Neural cell (in vitro differentiated cells): ENCODE data around the gene PHACTR2. TPM values are rescaled to one million over a fixed set of nuclear protein-coding genes. Genes with fewer than 3 reads are reported as not detected.

Experiments
- H2AFZ ChIP-seq: fragments of 200-600, 300-800 bp; sonication (generic), shearing (Covaris generic); 2 replicates; pipeline ENCODE4 v1.6.0; 2014; ENCODE audit warnings: low read depth, mild to moderate bottlenecking, antibody characterized with exemption, low read length, moderate library complexity
- H3F3A ChIP-seq: fragments of 200-600 bp; shearing (Covaris generic); 2 replicates; pipeline ENCODE4 v1.6.1; 2016; ENCODE audit warnings: mild to moderate bottlenecking, moderate library complexity, mixed read lengths, antibody characterized with exemption, low read length; ENCODE audit not compliant: insufficient read depth, poor library complexity, severe bottlenecking
- H3K27ac ChIP-seq: fragments of 200-600, 300-800 bp; sonication (generic), shearing (Covaris generic); 2 replicates; pipeline ENCODE4 v1.5.1; 2014; ENCODE audit warnings: mild to moderate bottlenecking, low read length, moderate library complexity
- H3K27me3 ChIP-seq: fragments of 300-800, 200-600 bp; sonication (generic), shearing (Covaris generic); 2 replicates; pipeline ENCODE4 v1.6.0; 2014; ENCODE audit warnings: mild to moderate bottlenecking, low read depth, low read length, moderate library complexity; ENCODE audit not compliant: insufficient read depth
- H3K36me3 ChIP-seq: fragments of 300-800, 200-600 bp; sonication (generic), shearing (Covaris generic); 2 replicates; pipeline ENCODE4 v1.5.1; 2014; ENCODE audit warnings: mild to moderate bottlenecking, antibody characterized with exemption, low read length, moderate library complexity; ENCODE audit not compliant: insufficient read depth
- H3K4me2 ChIP-seq: fragments of 300-800, 200-600 bp; sonication (generic), shearing (Covaris generic); 2 replicates; pipeline ENCODE4 v1.6.0; 2014; ENCODE audit warnings: mild to moderate bottlenecking, low read length
- H3K4me3 ChIP-seq: fragments of 300-800, 200-600 bp; sonication (generic), shearing (Covaris generic); 2 replicates; pipeline ENCODE4 v1.5.1; 2014; ENCODE audit warnings: mild to moderate bottlenecking, low read length, moderate library complexity
- H3K79me2 ChIP-seq: fragments of 200-600 bp; shearing (Covaris generic); replicated peaks from 2 replicates; pipeline ENCODE4 v1.6.0; 2014; ENCODE audit warnings: mild to moderate bottlenecking, low read length, moderate library complexity; ENCODE audit not compliant: insufficient read depth
- H3K9ac ChIP-seq: fragments of 300-800, 200-600 bp; sonication (generic), shearing (Covaris generic); 2 replicates; pipeline ENCODE4 v1.6.1; 2016; ENCODE audit warnings: mild to moderate bottlenecking, low read length, mixed read lengths
- H3K9me2 ChIP-seq: fragments of 200-600 bp; shearing (Covaris generic); 2 replicates; pipeline ENCODE4 v1.6.1; 2016; ENCODE audit warnings: mild to moderate bottlenecking, low read length, mixed read lengths; ENCODE audit not compliant: insufficient read depth
- H3K9me3 ChIP-seq: fragments of 200-600, 300-800 bp; sonication (generic), shearing (Covaris generic); 2 replicates; pipeline ENCODE4 v1.6.1; 2016; ENCODE audit warnings: mild to moderate bottlenecking, mixed run types, low read length, moderate library complexity, mixed read lengths
- H4K20me1 ChIP-seq: fragments of 200-600 bp; shearing (Covaris generic); 2 replicates; pipeline ENCODE4 v1.6.1; 2016; ENCODE audit warnings: mild to moderate bottlenecking, mixed run types; ENCODE audit not compliant: insufficient read depth
- EP300 ChIP-seq: fragments of 450-650 bp; conservative IDR thresholded peaks from 2 replicates; pipeline ENCODE4 v1.6.1; 2014; ENCODE audit warnings: antibody characterized with exemption, mild to moderate bottlenecking, moderate library complexity; ENCODE audit not compliant: poor library complexity, severe bottlenecking
- EZH2 ChIP-seq: fragments of 200-600, 300-800 bp; shearing (Covaris generic), sonication (generic); IDR thresholded peaks from 2 replicates; pipeline ENCODE4 v1.6.1; 2014; ENCODE audit warnings: antibody characterized with exemption, low read length, borderline replicate concordance, mild to moderate bottlenecking; ENCODE audit not compliant: insufficient read depth, poor library complexity, severe bottlenecking
- MXI1 ChIP-seq: fragments of 450-650 bp; conservative IDR thresholded peaks from 2 replicates; pipeline ENCODE4 v1.6.1; 2014; ENCODE audit warnings: antibody characterized with exemption, mild to moderate bottlenecking; ENCODE audit not compliant: poor library complexity, severe bottlenecking
- POLR2AphosphoS5 ChIP-seq: IDR thresholded peaks from 2 replicates; pipeline ENCODE4 v1.6.1; 2012
- RAD21 ChIP-seq: fragments of 450-650 bp; conservative IDR thresholded peaks from 2 replicates; pipeline ENCODE4 v1.6.1; 2014; ENCODE audit warnings: antibody characterized with exemption, mild to moderate bottlenecking, moderate library complexity
- SMC3 ChIP-seq: fragments of 450-650 bp; conservative IDR thresholded peaks from 2 replicates; pipeline ENCODE4 v1.6.1; 2014; ENCODE audit warnings: antibody characterized with exemption, mild to moderate bottlenecking, moderate library complexity; ENCODE audit not compliant: poor library complexity
- TAF1 ChIP-seq: IDR thresholded peaks from 2 replicates; pipeline ENCODE4 v1.6.1; 2012; ENCODE audit warnings: low read depth
- polyA plus RNA-seq: library from polyadenylated mRNA; depleted of rRNA; stranded (reverse); fragments of >200 nt; gene quantifications from 2 replicates; pipeline ENCODE4 v1.2.3, GENCODE V29; 2014
- TF ChIP-seq, protein P1 (sequence below): fragments of 450-650 bp; IDR thresholded peaks from 2 replicates; pipeline ENCODE4 v1.5.1; 2014; ENCODE audit warnings: antibody characterized with exemption, mild to moderate bottlenecking, moderate library complexity; ENCODE audit not compliant: poor library complexity, severe bottlenecking
- TF ChIP-seq, protein P2 (sequence below): IDR thresholded peaks from 2 replicates; pipeline ENCODE4 v1.6.1; 2012; ENCODE audit warnings: borderline replicate concordance

PHACTR2 gene
- polyA plus RNA-seq, 1 donor from 2014 or later, result 2.8 TPM

GRCh38 chr6:143742070-143742954, 64.5 kb downstream of the PHACTR2 start:
- H2AFZ ChIP-seq, result no peak overlapping the region
- no peak overlapping the region for H3K27ac ChIP-seq
- no peak overlapping the region for H3K4me3 ChIP-seq
- H3K79me2 ChIP-seq, result no peaks in the 10 kb centered on the region
- H3F3A ChIP-seq, result peaks cover 3% of the 10 kb centered on the region
- H3K9me2 ChIP-seq, result no peaks in the 10 kb centered on the region
- H3K9me3 ChIP-seq, result no peaks in the 10 kb centered on the region
- no peak for TF ChIP-seq EP300
- TF ChIP-seq TAF1, result no peak
- no peak for TF ChIP-seq POLR2AphosphoS5
- TF ChIP-seq, protein P1, sequence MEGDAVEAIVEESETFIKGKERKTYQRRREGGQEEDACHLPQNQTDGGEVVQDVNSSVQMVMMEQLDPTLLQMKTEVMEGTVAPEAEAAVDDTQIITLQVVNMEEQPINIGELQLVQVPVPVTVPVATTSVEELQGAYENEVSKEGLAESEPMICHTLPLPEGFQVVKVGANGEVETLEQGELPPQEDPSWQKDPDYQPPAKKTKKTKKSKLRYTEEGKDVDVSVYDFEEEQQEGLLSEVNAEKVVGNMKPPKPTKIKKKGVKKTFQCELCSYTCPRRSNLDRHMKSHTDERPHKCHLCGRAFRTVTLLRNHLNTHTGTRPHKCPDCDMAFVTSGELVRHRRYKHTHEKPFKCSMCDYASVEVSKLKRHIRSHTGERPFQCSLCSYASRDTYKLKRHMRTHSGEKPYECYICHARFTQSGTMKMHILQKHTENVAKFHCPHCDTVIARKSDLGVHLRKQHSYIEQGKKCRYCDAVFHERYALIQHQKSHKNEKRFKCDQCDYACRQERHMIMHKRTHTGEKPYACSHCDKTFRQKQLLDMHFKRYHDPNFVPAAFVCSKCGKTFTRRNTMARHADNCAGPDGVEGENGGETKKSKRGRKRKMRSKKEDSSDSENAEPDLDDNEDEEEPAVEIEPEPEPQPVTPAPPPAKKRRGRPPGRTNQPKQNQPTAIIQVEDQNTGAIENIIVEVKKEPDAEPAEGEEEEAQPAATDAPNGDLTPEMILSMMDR, result no peak
- no peak for TF ChIP-seq EZH2
- no peak for TF ChIP-seq RAD21
- TF ChIP-seq SMC3, result no peak
- TF ChIP-seq, protein P2, sequence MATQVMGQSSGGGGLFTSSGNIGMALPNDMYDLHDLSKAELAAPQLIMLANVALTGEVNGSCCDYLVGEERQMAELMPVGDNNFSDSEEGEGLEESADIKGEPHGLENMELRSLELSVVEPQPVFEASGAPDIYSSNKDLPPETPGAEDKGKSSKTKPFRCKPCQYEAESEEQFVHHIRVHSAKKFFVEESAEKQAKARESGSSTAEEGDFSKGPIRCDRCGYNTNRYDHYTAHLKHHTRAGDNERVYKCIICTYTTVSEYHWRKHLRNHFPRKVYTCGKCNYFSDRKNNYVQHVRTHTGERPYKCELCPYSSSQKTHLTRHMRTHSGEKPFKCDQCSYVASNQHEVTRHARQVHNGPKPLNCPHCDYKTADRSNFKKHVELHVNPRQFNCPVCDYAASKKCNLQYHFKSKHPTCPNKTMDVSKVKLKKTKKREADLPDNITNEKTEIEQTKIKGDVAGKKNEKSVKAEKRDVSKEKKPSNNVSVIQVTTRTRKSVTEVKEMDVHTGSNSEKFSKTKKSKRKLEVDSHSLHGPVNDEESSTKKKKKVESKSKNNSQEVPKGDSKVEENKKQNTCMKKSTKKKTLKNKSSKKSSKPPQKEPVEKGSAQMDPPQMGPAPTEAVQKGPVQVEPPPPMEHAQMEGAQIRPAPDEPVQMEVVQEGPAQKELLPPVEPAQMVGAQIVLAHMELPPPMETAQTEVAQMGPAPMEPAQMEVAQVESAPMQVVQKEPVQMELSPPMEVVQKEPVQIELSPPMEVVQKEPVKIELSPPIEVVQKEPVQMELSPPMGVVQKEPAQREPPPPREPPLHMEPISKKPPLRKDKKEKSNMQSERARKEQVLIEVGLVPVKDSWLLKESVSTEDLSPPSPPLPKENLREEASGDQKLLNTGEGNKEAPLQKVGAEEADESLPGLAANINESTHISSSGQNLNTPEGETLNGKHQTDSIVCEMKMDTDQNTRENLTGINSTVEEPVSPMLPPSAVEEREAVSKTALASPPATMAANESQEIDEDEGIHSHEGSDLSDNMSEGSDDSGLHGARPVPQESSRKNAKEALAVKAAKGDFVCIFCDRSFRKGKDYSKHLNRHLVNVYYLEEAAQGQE, result no peak
- no peak for TF ChIP-seq MXI1
- H3K27me3 ChIP-seq, result peaks cover 3% of the 10 kb centered on the region
- no peaks in the 10 kb centered on the region for H4K20me1 ChIP-seq
- no peak overlapping the region for H3K9ac ChIP-seq
- H3K36me3 ChIP-seq, result no peaks in the 10 kb centered on the region
- no peak overlapping the region for H3K4me2 ChIP-seq

DNA sequence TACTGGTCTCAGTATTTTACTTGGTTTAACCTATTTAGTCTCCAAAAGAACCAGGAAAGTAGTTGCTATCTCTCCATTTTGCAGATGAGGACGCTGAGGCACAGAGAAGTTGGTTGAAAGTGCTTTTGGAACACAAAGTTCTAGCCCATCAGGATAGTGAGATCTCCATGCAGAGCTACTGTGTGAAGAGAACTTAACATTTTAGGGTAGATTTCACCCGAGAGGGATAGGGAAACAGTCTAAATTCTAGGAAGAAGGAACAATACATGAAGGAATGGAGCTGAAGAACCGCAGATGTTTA, 65.1 kb downstream of the PHACTR2 start:
- H3K4me2 ChIP-seq, result no peak overlapping the region
- H3K4me3 ChIP-seq, result no peak overlapping the region
- H3K27ac ChIP-seq, result no peak overlapping the region

More for the DNA sequence above, 65.1 kb downstream of the PHACTR2 start:
- H3K9me2 ChIP-seq, result no peaks in the 10 kb centered on the region
- H3K79me2 ChIP-seq, result no peaks in the 10 kb centered on the region
- TF ChIP-seq EP300 (no peak), MXI1 (no peak), EZH2 (no peak), RAD21 (no peak), SMC3 (no peak), POLR2AphosphoS5 (no peak), TAF1 (no peak)
- TF ChIP-seq, protein P1, result no peak
- TF ChIP-seq, protein P2, result no peak
- H3K9me3 ChIP-seq, result no peaks in the 10 kb centered on the region
- H4K20me1 ChIP-seq, result no peaks in the 10 kb centered on the region
- no peak overlapping the region for H2AFZ ChIP-seq
- H3F3A ChIP-seq, result peaks cover 3% of the 10 kb centered on the region
- no peaks in the 10 kb centered on the region for H3K36me3 ChIP-seq
- peaks cover 3% of the 10 kb centered on the region for H3K27me3 ChIP-seq
- H3K9ac ChIP-seq, result no peak overlapping the region
